Fibroblast of skin of back (primary cell): Measurements from ENCODE around the gene OTX1. TPM values are rescaled to one million over a fixed set of nuclear protein-coding genes. Genes with fewer than 3 reads are reported as not detected.
A peak's percentile ranks its signal among the peaks of the same experiment; 100 is the strongest.
"Not testable (repeated sequence)": the region's sequence is repeated elsewhere in the genome, so short reads cannot be mapped to it uniquely, and the experiment has no call there.

Experiments used
- DNase-seq: peaks from one replicate; pipeline ENCODE4 v3.0.0-alpha.2; 2013
- polyA plus RNA-seq, 2 experiments: library from polyadenylated mRNA; unstranded; fragments of 120-200 nt; gene quantifications; one replicate each; pipeline ENCODE4 v1.2.1, GENCODE V29; 2013; ENCODE audit not compliant: insufficient read length in 2 of 2

The OTX1 gene
- 0.14 TPM for polyA plus RNA-seq (2013, experiment 1 of 2; ENCODE audit: insufficient read length)
- 0.10 TPM for polyA plus RNA-seq (2013, experiment 2 of 2; ENCODE audit: insufficient read length)

DNA sequence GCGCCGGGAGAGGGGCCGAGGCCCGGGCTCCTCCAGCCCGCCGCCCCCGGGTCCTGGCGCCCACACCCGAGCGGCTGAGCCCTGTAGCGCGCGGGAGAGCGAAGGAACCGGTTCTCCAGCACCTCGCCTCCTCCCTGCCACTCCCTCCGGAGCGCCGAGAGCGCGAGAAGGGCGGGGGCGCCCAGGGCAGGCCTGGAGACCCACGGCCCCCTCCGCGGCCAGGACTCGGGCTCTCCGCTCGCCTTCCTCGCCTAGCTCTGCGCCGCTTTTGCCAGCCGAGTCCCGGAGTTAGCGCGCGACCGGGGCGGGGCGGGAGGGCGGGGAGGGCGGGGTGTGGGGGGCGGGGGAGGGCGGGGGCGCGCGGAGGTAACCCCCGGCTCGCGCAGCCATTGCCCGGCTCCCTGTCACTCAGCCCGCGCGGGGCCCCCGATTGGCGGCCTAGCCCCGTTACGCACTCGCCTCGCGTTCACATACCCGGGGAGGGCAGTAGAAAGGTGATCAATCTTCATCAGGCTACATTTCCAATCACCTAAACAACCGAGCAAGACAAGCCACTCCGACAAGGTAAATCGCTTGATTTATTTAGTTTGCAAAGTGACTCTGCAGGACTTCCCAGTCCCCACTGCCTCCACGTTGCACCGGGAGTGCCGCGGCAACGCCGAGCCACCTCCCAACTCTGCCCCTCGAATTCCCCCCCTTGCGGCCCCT, at the start of gene OTX1:
TSS of gene OTX1 (plus strand) at position 497 of the 708 bp plus-strand sequence. CDS start 2,161 bp downstream, outside the sequence.
- peak; percentile 29 for DNase-seq

- no peak for DNase-seq
Measured at GRCh38 chr2:63001576-63001975, 49.1 kb upstream of the OTX1 start.

GRCh38 chr2:63003351-63003750, 47.3 kb upstream of the OTX1 start:
- no peak for DNase-seq

- no peak for DNase-seq
Measured at GRCh38 chr2:63007813-63008458, 42.7 kb upstream of the OTX1 start.

DNA sequence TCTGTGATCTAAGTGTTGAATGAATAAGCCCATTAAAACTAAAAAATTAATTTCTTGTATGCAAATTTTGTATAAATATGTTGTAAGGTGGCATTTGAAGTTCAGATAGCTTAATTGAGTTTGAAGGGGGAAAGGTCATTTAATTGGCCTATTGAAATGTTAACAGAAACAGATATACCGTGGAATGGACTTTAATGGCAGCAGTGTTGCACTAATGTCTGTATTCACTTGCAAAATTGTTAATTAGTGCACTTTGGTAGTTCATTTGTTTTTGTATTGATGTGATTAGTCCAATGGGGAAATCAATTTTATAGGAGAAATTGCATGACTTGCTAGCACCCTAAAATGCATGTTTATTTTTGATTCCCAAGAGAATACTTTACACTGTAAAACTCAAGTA, 41.8 kb upstream of the OTX1 start:
- DNase-seq, result no peak

DNA sequence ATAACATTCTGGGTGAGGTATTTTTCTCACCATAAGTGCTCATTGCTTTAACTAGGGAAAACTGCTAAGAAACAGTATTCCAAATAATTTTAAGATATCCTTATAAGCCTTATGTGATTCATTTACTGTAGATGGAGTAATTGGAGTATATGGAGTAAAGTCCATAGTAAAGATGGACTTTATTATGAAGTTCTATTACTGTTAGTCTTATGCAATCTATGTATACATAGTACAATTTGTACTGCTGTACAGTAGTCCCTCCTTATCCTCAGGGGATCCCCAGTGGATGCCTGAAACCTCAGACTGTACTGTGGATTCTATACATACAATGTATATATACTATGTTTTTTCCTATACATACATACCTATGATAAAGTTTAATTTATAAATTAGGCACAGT, 41.1 kb upstream of the OTX1 start:
- no peak for DNase-seq

- DNase-seq, result peak; percentile 18
Measured at GRCh38 chr2:63012541-63012940, 38.1 kb upstream of the OTX1 start.

- no peak for DNase-seq
Measured at GRCh38 chr2:63013438-63013837, 37.2 kb upstream of the OTX1 start.

DNA sequence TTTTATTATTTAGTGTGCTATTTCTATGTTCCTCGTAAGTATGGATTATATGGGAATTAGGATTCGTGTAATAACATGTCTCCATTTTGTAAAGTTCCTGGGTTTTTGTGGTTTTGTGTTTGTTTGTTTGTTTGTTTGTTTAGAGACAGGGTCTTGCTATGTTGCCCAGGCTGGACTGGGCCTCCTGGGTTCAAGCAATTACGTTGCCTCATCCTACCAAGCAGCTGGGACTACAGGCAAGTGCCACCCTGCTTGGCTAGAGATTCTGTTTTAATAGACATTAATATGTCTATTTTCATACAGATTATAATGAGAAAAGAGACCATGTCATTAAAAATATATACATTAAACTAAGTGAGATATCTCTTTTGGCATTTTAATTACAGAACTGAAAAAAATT, 35.2 kb upstream of the OTX1 start:
- DNase-seq, result no peak

- DNase-seq, result no peak
Measured at GRCh38 chr2:63018439-63018838, 32.2 kb upstream of the OTX1 start.

GRCh38 chr2:63019686-63020085, 30.9 kb upstream of the OTX1 start:
- not testable (repeated sequence) for DNase-seq

- peak; percentile 51 for DNase-seq
Measured at GRCh38 chr2:63023444-63023843, 27.2 kb upstream of the OTX1 start.

DNA sequence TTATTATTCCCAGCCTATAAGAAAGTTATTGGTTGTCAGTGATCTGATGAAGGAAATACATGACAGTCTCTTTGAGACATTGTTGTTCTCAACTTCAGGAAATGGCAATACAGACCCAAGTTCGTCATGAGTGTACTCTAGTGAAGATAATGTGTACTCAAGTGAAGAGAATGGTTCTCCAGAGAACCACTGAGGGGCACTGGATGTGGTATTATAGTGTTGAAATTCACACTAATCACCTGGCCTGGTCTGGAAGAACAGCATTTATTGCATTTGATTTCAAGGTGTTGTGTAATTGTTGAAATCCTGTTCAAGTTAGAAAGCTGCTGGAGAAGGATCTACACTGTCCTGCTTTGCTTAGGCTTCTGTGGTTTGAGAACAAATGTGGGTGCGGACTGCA, 23.4 kb upstream of the OTX1 start:
- no peak for DNase-seq

DNA sequence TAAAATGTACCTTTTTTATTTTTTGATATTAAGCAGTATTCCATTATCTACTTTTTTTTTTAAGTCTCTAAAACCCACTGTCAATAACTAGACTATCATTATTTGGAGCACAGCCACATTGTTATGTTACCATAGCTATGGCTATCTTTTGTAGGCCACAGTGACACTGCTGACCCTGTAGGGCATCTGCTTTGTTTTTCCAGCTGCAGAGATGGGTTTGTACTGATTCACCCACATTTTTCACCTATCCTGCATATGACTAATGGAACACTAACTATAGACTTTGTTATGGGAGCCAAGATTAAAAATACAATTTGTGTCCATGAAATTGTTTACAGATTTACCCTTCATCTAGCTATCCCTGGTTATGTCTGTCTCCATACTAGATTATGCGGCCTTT, 21.6 kb upstream of the OTX1 start:
- peak; percentile 29 for DNase-seq

DNA sequence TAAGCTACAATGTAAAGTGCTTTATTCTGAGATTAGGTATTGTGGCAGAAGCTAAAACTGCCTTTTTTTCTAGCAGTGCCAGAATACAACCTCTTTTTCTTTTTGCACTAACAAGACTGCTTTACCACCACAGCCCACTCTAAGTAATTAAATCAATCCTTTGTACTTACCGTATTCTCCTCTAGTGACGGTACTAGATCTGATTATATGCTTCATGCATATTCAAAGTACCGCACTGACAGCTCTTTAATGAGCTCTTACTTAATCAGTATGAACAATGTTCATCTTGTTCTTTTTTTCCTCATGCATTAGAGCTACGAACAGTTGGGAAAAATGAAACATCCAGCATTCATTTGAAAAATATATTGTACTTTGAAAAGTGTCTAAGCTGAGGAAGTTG, 16.1 kb upstream of the OTX1 start:
- DNase-seq, result no peak

GRCh38 chr2:63035169-63035568, 15.5 kb upstream of the OTX1 start:
- no peak for DNase-seq

DNA sequence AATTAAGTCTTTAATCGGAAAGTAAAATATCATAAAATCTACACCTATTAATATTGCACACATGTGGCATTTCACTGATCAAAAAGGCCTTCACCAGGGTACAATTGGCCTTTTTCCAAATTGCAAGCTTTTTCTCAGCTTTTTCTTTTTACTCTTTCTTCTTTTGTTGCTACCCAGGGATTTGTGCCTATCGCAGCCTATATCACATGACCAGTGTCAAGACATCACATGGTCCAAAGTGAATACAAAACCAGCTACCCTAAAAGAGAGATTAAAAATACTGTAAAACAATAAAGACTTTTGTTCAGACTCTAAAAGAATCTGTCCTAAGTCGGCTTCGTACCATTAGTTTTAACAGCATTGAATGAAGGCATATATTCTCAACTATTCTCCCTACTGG, 15.0 kb upstream of the OTX1 start:
- DNase-seq, result no peak

DNA sequence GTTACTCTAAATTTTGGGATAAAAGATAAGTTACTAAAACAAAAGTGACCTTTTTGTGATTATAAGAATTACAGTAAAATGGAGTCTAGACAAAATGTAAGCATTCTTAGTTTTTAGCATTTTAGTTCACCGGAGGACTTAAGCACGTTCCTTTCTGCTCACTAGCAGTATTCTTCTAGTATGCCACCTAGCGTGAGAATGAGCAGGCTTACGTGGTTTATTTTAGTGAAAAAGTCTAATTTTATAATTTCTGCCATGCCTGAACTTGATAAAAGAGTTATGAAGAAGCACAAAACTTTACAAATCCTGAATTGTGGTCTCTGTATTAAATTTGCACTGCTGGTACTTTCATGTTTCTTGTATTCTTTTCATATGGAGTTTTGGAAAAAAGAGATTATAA, 12.6 kb upstream of the OTX1 start:
- DNase-seq, result no peak

DNA sequence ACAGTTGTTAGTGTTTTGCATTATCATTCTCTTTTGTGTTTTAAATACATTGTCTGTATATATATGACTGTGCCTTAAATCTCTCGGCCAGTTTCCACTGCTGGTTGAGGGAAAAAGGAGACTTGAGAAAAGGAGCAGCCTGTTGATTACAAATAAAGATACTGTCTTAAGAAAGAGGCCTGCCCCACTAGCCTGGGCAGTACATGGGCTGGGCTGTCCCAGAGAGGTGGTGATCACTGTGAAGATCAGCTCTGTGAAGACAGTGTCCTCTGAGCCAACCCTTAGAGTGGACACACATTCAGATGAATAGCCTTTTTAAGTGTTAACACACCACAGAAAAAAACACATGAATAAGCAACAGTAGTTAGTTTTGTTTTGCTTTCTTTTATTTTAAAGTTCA, 10.0 kb upstream of the OTX1 start:
- no peak for DNase-seq

DNA sequence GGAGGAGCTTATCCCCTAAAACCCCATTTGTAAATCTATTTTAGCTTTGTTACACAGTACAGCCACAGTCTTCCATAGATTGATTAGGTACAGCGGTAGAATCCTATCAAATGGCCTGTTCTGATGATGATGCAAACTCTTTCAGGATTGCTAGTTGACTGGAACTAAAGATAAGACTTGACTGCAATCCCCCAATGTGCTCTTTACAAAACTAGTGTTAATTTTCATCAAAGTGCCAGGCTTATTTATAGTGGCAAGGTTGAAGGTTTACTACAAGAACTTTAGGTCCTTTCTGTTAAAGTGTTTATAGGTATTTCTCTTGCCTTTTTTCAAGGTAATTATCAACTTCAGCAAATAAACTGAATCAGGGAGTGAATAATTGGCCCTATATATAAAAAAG, 9.0 kb upstream of the OTX1 start:
- no peak for DNase-seq

- no peak for DNase-seq
Measured at GRCh38 chr2:63044362-63045327, 6.0 kb upstream of the OTX1 start.

GRCh38 chr2:63046552-63046951, 4.1 kb upstream of the OTX1 start:
- no peak for DNase-seq

- DNase-seq, result no peak
Measured at GRCh38 chr2:63046961-63047320, 3.7 kb upstream of the OTX1 start.
